AG10803 (cell line): Measurements from ENCODE around the gene B3GALT5.

Experiments
- DNase-seq: peaks from one replicate; pipeline ENCODE4 v3.0.0; 2010; ENCODE audit warnings: low read depth
- H3K4me3 ChIP-seq: 2 replicates; pipeline ENCODE4 v1.5.1; 2011; ENCODE audit warnings: mild to moderate bottlenecking, low read length, control low read depth
- TF ChIP-seq, protein P1 (sequence below): conservative IDR thresholded peaks from 2 replicates; pipeline ENCODE4 v1.5.1; 2011; ENCODE audit warnings: mild to moderate bottlenecking, low read length, control low read depth, inconsistent platforms

Gene B3GALT5

DNA sequence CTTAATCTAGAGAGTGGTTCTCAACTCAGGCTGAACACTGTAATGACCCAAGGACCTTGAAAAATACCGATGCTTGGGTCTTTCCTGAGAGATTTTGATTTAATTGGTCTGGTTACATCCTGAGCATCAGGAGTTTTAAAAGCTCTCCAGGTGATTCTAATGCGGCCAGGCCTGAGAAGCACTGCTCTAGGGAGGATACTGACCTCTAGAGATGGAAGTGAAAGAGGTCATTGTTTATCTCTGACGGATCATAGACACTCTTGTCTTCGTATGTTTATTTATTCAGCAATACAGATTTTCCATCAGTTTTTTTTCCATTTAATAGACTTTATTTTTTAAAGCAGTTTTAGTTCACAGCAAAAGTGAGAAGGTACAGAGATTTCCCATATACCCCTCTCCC, 77.7 kb downstream of the B3GALT5 start:
- H3K4me3 ChIP-seq: no peak overlapping the region
- TF ChIP-seq, protein P1, sequence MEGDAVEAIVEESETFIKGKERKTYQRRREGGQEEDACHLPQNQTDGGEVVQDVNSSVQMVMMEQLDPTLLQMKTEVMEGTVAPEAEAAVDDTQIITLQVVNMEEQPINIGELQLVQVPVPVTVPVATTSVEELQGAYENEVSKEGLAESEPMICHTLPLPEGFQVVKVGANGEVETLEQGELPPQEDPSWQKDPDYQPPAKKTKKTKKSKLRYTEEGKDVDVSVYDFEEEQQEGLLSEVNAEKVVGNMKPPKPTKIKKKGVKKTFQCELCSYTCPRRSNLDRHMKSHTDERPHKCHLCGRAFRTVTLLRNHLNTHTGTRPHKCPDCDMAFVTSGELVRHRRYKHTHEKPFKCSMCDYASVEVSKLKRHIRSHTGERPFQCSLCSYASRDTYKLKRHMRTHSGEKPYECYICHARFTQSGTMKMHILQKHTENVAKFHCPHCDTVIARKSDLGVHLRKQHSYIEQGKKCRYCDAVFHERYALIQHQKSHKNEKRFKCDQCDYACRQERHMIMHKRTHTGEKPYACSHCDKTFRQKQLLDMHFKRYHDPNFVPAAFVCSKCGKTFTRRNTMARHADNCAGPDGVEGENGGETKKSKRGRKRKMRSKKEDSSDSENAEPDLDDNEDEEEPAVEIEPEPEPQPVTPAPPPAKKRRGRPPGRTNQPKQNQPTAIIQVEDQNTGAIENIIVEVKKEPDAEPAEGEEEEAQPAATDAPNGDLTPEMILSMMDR: no peak
- no peak for DNase-seq

DNA sequence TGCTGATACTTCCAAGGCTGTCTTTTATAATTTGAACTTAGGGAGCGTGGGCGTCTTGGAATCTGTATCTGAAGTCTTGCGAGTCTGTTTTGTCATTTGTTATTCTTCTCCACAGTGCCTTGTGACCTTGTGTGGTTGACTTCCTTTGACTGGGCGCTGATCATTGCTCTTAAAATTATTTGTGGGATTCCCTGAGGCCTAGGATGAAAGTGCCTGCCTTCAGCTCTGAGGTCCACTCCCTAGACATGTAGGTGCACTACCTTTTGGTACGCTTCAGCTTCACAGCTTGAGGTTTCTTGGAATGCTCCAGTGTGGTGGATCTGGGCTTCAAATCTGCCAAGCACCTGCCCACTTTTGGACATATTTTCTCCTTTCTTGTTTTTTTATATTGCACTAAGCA, 82.0 kb downstream of the B3GALT5 start:
- DNase-seq: no peak
- H3K4me3 ChIP-seq: no peak overlapping the region
- TF ChIP-seq, protein P1: no peak

DNA sequence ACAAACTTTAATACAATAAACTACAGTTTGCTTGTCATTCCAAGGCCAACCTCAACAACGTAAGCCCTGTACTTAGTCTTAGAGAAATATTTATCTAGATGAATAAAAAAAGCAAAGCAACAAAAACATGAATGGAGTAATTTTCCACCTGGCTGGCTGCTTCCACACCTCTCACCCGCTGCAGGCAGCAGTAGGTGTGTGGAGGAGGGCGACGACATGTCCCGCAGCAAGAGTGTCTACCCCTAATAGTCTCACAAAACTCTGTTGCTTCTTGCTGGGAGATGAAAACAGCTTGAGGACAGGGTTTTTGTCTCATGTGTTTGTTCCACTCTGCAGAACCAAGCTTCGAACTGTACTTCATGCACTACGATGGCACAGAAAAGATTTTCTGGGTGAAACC, 83.5 kb downstream of the B3GALT5 start:
- no peak overlapping the region for H3K4me3 ChIP-seq
- TF ChIP-seq, protein P1: no peak
- DNase-seq: no peak

DNA sequence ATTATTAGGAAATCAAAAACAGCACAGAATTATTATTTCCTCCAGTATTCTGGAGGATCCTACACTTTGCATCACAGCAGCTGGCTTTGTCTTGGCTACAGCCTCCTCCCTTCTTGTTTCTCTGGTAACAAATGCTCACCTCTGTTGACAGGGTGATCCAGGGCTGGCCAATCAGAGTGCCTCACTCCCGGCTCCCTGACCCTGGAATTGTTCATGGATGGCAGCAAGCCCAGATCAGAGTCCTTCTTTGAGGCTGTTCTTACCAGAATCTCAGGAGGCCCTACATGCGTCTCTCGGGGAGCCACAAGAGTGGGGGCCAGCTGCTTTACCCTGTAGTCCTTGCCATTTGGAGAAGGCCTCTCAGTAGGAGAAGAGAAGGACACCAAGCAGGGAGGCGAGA, 83.9 kb downstream of the B3GALT5 start:
- DNase-seq: no peak

DNA sequence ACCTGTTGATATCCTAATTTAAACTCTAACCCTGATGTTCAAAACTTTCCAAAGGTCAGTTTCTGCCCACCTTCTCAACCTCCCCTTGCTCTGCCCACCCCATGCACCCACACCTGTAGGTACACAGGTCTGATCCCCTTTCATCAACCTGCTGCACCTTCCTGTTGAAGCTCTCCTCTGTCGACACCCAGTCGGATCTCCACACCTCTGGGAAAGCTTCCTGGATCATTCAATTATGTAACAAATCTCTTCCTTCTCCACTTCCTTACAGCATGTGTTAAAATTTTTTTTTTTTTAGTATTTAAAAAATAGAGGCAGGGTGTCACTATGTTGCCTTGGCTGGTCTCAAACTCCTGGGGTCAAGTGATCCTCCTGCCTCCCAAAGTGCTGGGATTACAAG, 87.6 kb downstream of the B3GALT5 start:
- H3K4me3 ChIP-seq: no peak overlapping the region
- TF ChIP-seq, protein P1: no peak
- no peak for DNase-seq

More for the DNA sequence above, 83.9 kb downstream of the B3GALT5 start:
- TF ChIP-seq, protein P1: no peak
- no peak overlapping the region for H3K4me3 ChIP-seq

DNA sequence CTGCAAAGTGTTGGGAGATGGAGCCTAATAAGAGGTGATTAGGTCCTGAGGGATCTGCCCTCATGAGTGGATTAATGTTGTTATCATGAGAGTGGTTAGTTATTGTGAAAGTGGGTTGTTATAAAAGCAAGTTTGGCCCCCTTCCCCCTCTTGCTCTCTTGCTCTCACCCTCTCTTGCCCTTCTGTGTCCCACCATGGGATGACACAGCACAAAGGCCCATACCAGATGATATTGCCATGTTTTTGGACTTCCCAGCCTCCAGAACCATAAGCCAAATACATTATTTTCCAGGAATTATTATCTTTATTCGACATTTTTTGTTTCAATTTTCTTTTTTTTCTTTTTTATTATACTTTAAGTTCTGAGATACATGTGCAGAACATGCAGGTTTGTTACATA, 90.8 kb downstream of the B3GALT5 start:
- TF ChIP-seq, protein P1: no peak
- DNase-seq: no peak
- H3K4me3 ChIP-seq: no peak overlapping the region

DNA sequence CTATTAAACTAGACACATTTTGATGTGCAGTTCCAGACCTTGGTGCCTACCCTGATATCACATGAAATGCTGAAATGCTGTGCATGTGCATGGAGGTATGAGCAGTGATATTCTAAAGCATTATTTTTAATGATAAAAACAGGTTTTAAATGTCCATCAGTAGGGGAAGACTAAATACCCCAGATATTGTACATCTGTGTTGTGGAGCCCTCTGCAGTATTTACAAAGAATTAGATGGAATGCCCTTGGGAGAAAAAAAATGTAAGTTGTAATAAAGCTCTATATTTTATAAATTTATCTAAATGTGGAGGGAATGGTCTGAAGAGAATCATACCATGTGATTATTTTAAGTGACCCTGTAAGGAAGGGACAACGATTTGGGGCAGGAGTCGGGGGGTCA, 93.1 kb downstream of the B3GALT5 start:
- H3K4me3 ChIP-seq: no peak overlapping the region
- TF ChIP-seq, protein P1: peak; percentile 44
- peak; percentile 27 for DNase-seq
